Ovary (tissue), 9 donors: ENCODE measurements around the gene PTH2R. TPM values are rescaled to one million over a fixed set of nuclear protein-coding genes. Genes with fewer than 3 reads are reported as not detected.

ENCODE experiments used
- DNase-seq, 5 donors: peaks; one replicate each; pipeline ENCODE4 v3.0.0-alpha.2; 2019 to 2020
- H3K27ac ChIP-seq, 2 donors: fragments of 200-600 bp; one replicate each; pipeline versions ENCODE4 v1.5.1 to v1.8.0; 2019 to 2022
- H3K27me3 ChIP-seq: fragments of 200-600 bp; one replicate; pipeline ENCODE4 v1.8.0; 2022
- H3K36me3 ChIP-seq: fragments of 200-600 bp; sonication (generic); one replicate; pipeline ENCODE4 v1.5.1; 2019
- H3K4me1 ChIP-seq: one replicate; pipeline ENCODE4 v1.8.1; 2013; ENCODE audit warnings: mild to moderate bottlenecking, moderate library complexity; ENCODE audit not compliant: insufficient read depth
- H3K4me3 ChIP-seq: fragments of 200-600 bp; sonication (generic); one replicate; pipeline ENCODE4 v1.5.1; 2017
- H3K9me3 ChIP-seq, 2 donors: fragments of 200-600 bp in 1 of 2; sonication (generic) in 1 of 2; one replicate each; pipeline versions ENCODE4 v1.5.1 to v1.8.1; 2013 to 2019; ENCODE audit warnings: mild to moderate bottlenecking in 1 of 2, moderate library complexity in 1 of 2
- EP300 ChIP-seq: sonication (generic); formaldehyde crosslinking; IDR thresholded peaks from one replicate; pipeline ENCODE4 v1.6.1; 2017; ENCODE audit warnings: antibody characterized with exemption
- POLR2A ChIP-seq: fragments of 450-650 bp; IDR thresholded peaks from one replicate; pipeline ENCODE4 v1.6.1; 2017; ENCODE audit warnings: antibody characterized with exemption, mild to moderate bottlenecking, moderate library complexity
- WGBS, 3 donors: extraction: QIAGEN DNeasy Blood & Tissue Kit in 1 of 3; methylation state at CpG; one replicate each; pipeline versions ENCODE4 v1.1.5 to v1.1.7; 2013 to 2017; 5-methylcytosine and 5-hydroxymethylcytosine counted together
- intact Hi-C, 4 donors: fragments of 100-400 bp; cut with DNase I; formaldehyde crosslinking; loops; one replicate each; pipeline versions ENCODE4 v1.11.0 to v1.15.1; 2022 to 2023
- polyA plus RNA-seq, 2 donors: library from polyadenylated mRNA; stranded (reverse); fragments of 200-250 nt in 1 of 2; fragments of 350-450 nt in 1 of 2; fragmentation: Illumina TruSeq in 1 of 2; extraction: RNeasy Lipid Tissue Mini Kit (QIAGEN cat#74804) in 1 of 2; gene quantifications; one replicate each; pipeline ENCODE4 v1.2.3, GENCODE V29; 2013 to 2014
- total RNA-seq, 7 donors: library from RNA; depleted of rRNA in 2 of 7; stranded (reverse); fragments of >200 nt in 2 of 7; fragmentation: NEBNext Ultra II Directional in 3 of 7; extraction: Animal tissue kit (Norgen Biotek cat#: 25700) in 3 of 7; gene quantifications; one replicate each; pipeline versions ENCODE4 v1.1.0 to v1.2.4, GENCODE V29; 2016 to 2023
- TF ChIP-seq, protein P1 (sequence below), 3 donors: fragments of 450-650 bp in 2 of 3; fragments of 200-600 bp in 1 of 3; IDR thresholded peaks; one replicate each; pipeline versions ENCODE4 v1.5.1 to v1.8.0; 2016 to 2022; ENCODE audit warnings: antibody characterized with exemption in 3 of 3, mild to moderate bottlenecking in 1 of 3
- donor health status: DM: no; HTN: no; CAD: no; lungs with moderate emphysema.
- donor health status: DM: no; HTN: no; CAD: no.
- donor health status: Bipolar disorder and iron deficiency.
- donor health status: DM: yes; HTN: yes; CAD: no.
- donor health status: DM: no; HTN: no; CAD: no.
- donor health status: DM: yes; HTN: yes; CAD: no.

PTH2R gene
- total and polyA plus RNA-seq, 9 donors = 0.05 to 0.08 (median 0.07) TPM; not detected in 6

DNA sequence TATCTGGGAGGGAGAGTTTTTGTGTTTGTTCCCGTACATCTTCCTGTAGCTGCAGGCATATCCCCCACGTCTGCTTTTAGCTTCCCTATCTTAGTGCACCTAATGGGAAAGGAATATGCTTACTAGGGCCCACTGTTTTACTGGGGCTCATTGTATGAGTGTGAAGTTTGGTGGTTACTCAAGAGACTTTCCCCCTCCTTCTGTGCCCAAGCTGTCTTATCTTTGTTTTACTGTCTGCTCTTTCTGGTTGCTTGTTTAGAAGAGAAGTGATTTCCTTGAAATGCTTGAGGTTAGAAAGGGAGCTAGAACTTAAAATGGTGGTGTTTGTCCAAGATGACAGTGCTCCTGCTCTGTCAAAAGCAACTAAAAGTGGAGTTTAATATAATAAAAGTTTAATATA lies 7.3 kb downstream of the PTH2R start:
- no peaks in the 10 kb centered on the region for H3K4me1 ChIP-seq
- peaks cover 3% of the 10 kb centered on the region for H3K27me3 ChIP-seq
- no peaks in the 10 kb centered on the region for H3K36me3 ChIP-seq
- intact Hi-C loops = no loop called here
- H3K27ac ChIP-seq = no peak overlapping the region
- H3K9me3 ChIP-seq = no peaks in the 10 kb centered on the region
- H3K4me3 ChIP-seq = no peak overlapping the region
- no peak for TF ChIP-seq POLR2A
- TF ChIP-seq, protein P1, sequence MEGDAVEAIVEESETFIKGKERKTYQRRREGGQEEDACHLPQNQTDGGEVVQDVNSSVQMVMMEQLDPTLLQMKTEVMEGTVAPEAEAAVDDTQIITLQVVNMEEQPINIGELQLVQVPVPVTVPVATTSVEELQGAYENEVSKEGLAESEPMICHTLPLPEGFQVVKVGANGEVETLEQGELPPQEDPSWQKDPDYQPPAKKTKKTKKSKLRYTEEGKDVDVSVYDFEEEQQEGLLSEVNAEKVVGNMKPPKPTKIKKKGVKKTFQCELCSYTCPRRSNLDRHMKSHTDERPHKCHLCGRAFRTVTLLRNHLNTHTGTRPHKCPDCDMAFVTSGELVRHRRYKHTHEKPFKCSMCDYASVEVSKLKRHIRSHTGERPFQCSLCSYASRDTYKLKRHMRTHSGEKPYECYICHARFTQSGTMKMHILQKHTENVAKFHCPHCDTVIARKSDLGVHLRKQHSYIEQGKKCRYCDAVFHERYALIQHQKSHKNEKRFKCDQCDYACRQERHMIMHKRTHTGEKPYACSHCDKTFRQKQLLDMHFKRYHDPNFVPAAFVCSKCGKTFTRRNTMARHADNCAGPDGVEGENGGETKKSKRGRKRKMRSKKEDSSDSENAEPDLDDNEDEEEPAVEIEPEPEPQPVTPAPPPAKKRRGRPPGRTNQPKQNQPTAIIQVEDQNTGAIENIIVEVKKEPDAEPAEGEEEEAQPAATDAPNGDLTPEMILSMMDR (IDR thresholded peaks at IDR 0.05) = no peak
- TF ChIP-seq EP300 = no peak
- no peak for DNase-seq
- 35 to 55% (median 52%) methylated on average over 2 of the region's 2 CpGs for WGBS, 3 donors

GRCh38 chr2:208415255-208415654 lies 8.7 kb downstream of the PTH2R start:
- no peak overlapping the region for H3K4me3 ChIP-seq
- intact Hi-C loops = no loop called here
- TF ChIP-seq, protein P1 (IDR thresholded peaks at IDR 0.05) = no peak
- TF ChIP-seq POLR2A (no peak), EP300 (no peak)
- no peak overlapping the region for H3K27ac ChIP-seq
- H3K27me3 ChIP-seq = peaks cover 3% of the 10 kb centered on the region
- no peak for DNase-seq
- 84 to 92% (median 85%) methylated on average over 4 of the region's 4 CpGs for WGBS, 3 donors
- H3K9me3 ChIP-seq = no peaks in the 10 kb centered on the region
- no peaks in the 10 kb centered on the region for H3K36me3 ChIP-seq
- H3K4me1 ChIP-seq = no peaks in the 10 kb centered on the region

GRCh38 chr2:208415897-208416296 lies 9.3 kb downstream of the PTH2R start:
- Histone ChIP-seq H3K4me1 (no peaks in the 10 kb centered on the region), H3K27me3 (peaks cover 3% of the 10 kb centered on the region)
- WGBS, 3 donors = 38 to 50% (median 41%) methylated on average over 2 of the region's 2 CpGs

DNA sequence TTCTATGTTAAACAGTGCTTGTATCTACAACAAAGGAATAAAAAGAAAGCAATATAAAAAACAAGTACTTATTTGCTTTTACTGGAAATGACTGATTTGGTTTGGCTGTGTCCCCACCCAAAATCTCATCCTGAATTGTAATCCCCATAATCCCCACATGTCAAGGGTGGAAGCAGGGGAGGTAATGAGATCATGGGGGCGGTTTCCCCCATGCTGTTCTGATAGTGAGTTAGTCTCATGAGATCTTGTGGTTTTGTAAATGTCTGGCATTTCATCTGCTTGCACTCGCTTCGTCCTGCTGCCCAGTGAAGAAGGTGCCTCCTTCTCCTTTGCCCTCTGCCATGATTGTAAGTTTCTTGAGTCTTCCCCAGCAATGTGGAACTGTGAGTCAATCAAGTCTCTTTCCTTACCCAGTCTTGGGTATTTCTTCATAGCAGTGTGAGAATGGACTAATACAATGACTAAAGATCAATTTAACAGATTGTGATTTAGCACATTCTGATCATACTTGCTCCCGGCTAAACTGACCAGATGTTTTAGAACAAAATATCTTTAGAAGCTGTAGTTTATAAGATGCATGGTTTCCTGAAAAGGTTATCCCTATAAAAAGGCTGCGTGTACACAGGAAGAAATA lies 19.9 kb downstream of the PTH2R start:
- intact Hi-C loops = no loop called here
- TF ChIP-seq EP300 (no peak), POLR2A (no peak)
- TF ChIP-seq, protein P1 (IDR thresholded peaks at IDR 0.05) = no peak
- H3K27ac ChIP-seq = no peak overlapping the region
- no peaks in the 10 kb centered on the region for H3K4me1 ChIP-seq
- H3K9me3 ChIP-seq = no peaks in the 10 kb centered on the region
- no peaks in the 10 kb centered on the region for H3K27me3 ChIP-seq
- 73 to 85% (median 75%) methylated on average over 5 of the region's 5 CpGs for WGBS, 3 donors
- no peaks in the 10 kb centered on the region for H3K36me3 ChIP-seq
- no peak overlapping the region for H3K4me3 ChIP-seq
- no peak for DNase-seq

More at GRCh38 chr2:208415897-208416296, 9.3 kb downstream of the PTH2R start:
- no peak overlapping the region for H3K27ac ChIP-seq
- no peaks in the 10 kb centered on the region for H3K9me3 ChIP-seq
- TF ChIP-seq POLR2A (no peak), EP300 (no peak)
- TF ChIP-seq, protein P1 (IDR thresholded peaks at IDR 0.05) = no peak
- no peak for DNase-seq
- no peak overlapping the region for H3K4me3 ChIP-seq
- no peaks in the 10 kb centered on the region for H3K36me3 ChIP-seq
- intact Hi-C loops = no loop called here
